Keratinocyte (primary cell): Measurements from ENCODE around the gene ATOH1. TPM values are rescaled to one million over a fixed set of nuclear protein-coding genes. Genes with fewer than 3 reads are reported as not detected.

ENCODE experiments used
- DNase-seq: peaks from one replicate; pipeline ENCODE4 v3.0.0-alpha.2; 2011; ENCODE audit warnings: low read depth, missing footprints, low spot score
- FAIRE-seq: peaks from 2 replicates; lab custom pipeline; 2011; peaks lifted over from hg19 to GRCh38; lab: Jason Lieb, UNC
- H2AFZ ChIP-seq: 2 replicates; pipeline ENCODE4 v1.6.0; 2012; ENCODE audit warnings: low read length, control low read depth, inconsistent platforms; ENCODE audit not compliant: control insufficient read depth
- H3K27ac ChIP-seq: 2 replicates; pipeline ENCODE4 v1.5.1; 2011; ENCODE audit warnings: low read length; ENCODE audit not compliant: control insufficient read depth, insufficient read depth
- H3K27me3 ChIP-seq: 3 replicates; pipeline ENCODE4 v1.6.0; 2011; ENCODE audit warnings: low read length; ENCODE audit not compliant: control insufficient read depth, insufficient read depth; ENCODE audit errors: extremely low read depth
- H3K36me3 ChIP-seq, 2 experiments: 2 replicates in 1 of 2; 3 replicates in 1 of 2; pipeline ENCODE4 v1.5.1; 2011; ENCODE audit warnings: low read length in 2 of 2, mild to moderate bottlenecking in 1 of 2; ENCODE audit not compliant: control insufficient read depth in 2 of 2, insufficient read depth in 2 of 2; ENCODE audit errors: extremely low read depth in 1 of 2
- H3K4me1 ChIP-seq: 3 replicates; pipeline ENCODE4 v1.5.1; 2011; ENCODE audit warnings: low read length; ENCODE audit not compliant: control insufficient read depth, insufficient read depth; ENCODE audit errors: extremely low read depth
- H3K4me2 ChIP-seq: 3 replicates; pipeline ENCODE4 v1.6.0; 2011; ENCODE audit warnings: low read depth, low read length; ENCODE audit not compliant: control insufficient read depth, insufficient read depth; ENCODE audit errors: extremely low read depth
- H3K4me3 ChIP-seq, 3 experiments: fragments of 200-600 bp in 1 of 3; sonication (generic) in 1 of 3; 2 replicates in 2 of 3; 3 replicates in 1 of 3; pipeline ENCODE4 v1.5.1; 2011 to 2016; ENCODE audit warnings: low read length in 3 of 3, mild to moderate bottlenecking in 3 of 3, control low read depth in 2 of 3, inconsistent platforms in 1 of 3, low read depth in 1 of 3, mixed read lengths in 1 of 3, mixed run types in 1 of 3, moderate library complexity in 1 of 3; ENCODE audit not compliant: control insufficient read depth in 2 of 3, insufficient read depth in 2 of 3; ENCODE audit errors: extremely low read depth in 1 of 3
- H3K79me2 ChIP-seq: 2 replicates; pipeline ENCODE4 v1.6.0; 2012; ENCODE audit warnings: low read length; ENCODE audit not compliant: control insufficient read depth, insufficient read depth
- H3K9ac ChIP-seq: 3 replicates; pipeline ENCODE4 v1.6.0; 2011; ENCODE audit warnings: low read length; ENCODE audit not compliant: control insufficient read depth, insufficient read depth; ENCODE audit errors: extremely low read depth
- H3K9me1 ChIP-seq: 3 replicates; pipeline ENCODE4 v1.6.0; 2011; ENCODE audit warnings: low read length; ENCODE audit not compliant: control insufficient read depth, insufficient read depth; ENCODE audit errors: extremely low read depth
- H3K9me3 ChIP-seq: 2 replicates; pipeline ENCODE4 v1.5.1; 2012; ENCODE audit warnings: low read depth, low read length; ENCODE audit not compliant: control insufficient read depth
- H4K20me1 ChIP-seq: 3 replicates; pipeline ENCODE4 v1.6.0; 2011; ENCODE audit warnings: low read length; ENCODE audit not compliant: control insufficient read depth, insufficient read depth; ENCODE audit errors: extremely low read depth
- EZH2 ChIP-seq: IDR thresholded peaks from one replicate; pipeline ENCODE4 v1.6.1; 2012; ENCODE audit warnings: inconsistent platforms, mild to moderate bottlenecking, low read length, moderate library complexity
- dilution Hi-C: fragments of 300-500 bp; cut with MboI; formaldehyde crosslinking; loops from one replicate; pipeline ENCODE4 v1.7.0; 2020; ENCODE audit warnings: low sequenced_read_pairs; ENCODE audit not compliant: extremely low pct_ligation_motif_present
- polyA plus RNA-seq, 5 experiments: library from polyadenylated mRNA; depleted of rRNA in 3 of 5; stranded (reverse) in 3 of 5; stranded (forward) in 1 of 5; unstranded in 1 of 5; fragments of >200 nt; gene quantifications; 1 replicate in 1 of 5; 2 replicates in 3 of 5; 3 replicates in 1 of 5; pipeline versions ENCODE4 v1.2.1 to v1.2.3, GENCODE V29; 2011 to 2012; ENCODE audit warnings: missing spikeins in 2 of 5, low read depth in 1 of 5, low replicate concordance in 1 of 5
- TF ChIP-seq, protein P1 (sequence below), 3 experiments: IDR thresholded peaks in 1 of 3; conservative IDR thresholded peaks in 1 of 3; optimal IDR thresholded peaks in 1 of 3; 2 replicates in 2 of 3; 3 replicates in 1 of 3; pipeline versions ENCODE3 to v1.5.1; 2011; ENCODE audit warnings: low read length in 3 of 3, mild to moderate bottlenecking in 3 of 3, moderate library complexity in 2 of 3, control low read depth in 1 of 3, inconsistent platforms in 1 of 3; ENCODE audit not compliant: insufficient read depth in 2 of 3; ENCODE audit errors: extremely low read depth in 1 of 3

ATOH1 gene
- polyA plus RNA-seq, 1 donor (not counting 4 experiments of a cell fraction or from before 2014, with no cell fraction given) = not detected

DNA sequence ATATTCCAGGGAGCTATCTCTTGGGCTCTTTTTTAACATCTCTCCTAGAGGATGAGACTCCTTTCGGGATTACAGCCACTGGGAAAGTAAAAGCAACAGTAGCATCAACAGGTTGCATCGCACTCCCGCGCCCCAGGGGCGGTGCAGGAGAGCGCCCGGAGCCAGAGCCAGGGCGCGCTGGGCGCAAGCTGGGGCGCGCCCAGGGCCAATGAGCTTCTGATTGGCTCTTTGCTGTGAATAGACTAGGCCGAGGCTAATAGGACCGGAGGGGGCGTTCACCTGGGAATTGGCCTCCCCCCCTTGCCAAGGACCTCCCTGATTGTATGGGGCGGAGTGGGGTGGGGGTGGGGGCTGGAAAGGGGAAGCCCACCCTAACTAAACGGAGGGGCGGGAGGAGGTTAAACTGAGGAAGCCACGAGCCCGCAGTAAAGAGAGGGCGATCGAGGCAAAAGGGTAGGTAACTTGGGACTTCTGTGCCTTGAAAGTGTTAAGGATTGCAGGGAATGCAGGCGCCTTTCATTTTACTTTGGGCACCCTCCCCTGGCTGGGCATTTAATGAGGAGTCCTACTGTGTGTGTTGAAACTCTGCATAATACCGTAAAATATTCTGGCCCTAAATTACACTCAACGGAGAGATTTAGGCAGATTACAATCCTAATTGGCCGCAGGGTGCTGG is 1.1 kb upstream of the ATOH1 start:
- Histone ChIP-seq H3K36me3 (no peaks in the 10 kb centered on the region), H3K4me2 (peak overlapping the region; percentile 78), H2AFZ (no peak overlapping the region), H3K27ac (no peak overlapping the region), H3K79me2 (no peaks in the 10 kb centered on the region), H3K4me1 (peaks cover 8% of the 10 kb centered on the region), H3K4me3 (peak overlapping the region in 1 of 3 experiments; percentile 17), H4K20me1 (no peaks in the 10 kb centered on the region), H3K9me3 (no peaks in the 10 kb centered on the region), H3K27me3 (peaks cover 52% of the 10 kb centered on the region), H3K9ac (no peak overlapping the region), H3K9me1 (no peaks in the 10 kb centered on the region)
- dilution Hi-C loops = no loop called here
- DNase-seq = no peak
- FAIRE-seq = no peak
- TF ChIP-seq EZH2 = peak; percentile 61
- TF ChIP-seq, protein P1, sequence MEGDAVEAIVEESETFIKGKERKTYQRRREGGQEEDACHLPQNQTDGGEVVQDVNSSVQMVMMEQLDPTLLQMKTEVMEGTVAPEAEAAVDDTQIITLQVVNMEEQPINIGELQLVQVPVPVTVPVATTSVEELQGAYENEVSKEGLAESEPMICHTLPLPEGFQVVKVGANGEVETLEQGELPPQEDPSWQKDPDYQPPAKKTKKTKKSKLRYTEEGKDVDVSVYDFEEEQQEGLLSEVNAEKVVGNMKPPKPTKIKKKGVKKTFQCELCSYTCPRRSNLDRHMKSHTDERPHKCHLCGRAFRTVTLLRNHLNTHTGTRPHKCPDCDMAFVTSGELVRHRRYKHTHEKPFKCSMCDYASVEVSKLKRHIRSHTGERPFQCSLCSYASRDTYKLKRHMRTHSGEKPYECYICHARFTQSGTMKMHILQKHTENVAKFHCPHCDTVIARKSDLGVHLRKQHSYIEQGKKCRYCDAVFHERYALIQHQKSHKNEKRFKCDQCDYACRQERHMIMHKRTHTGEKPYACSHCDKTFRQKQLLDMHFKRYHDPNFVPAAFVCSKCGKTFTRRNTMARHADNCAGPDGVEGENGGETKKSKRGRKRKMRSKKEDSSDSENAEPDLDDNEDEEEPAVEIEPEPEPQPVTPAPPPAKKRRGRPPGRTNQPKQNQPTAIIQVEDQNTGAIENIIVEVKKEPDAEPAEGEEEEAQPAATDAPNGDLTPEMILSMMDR (optimal IDR thresholded peaks at IDR 0.05 in 1 of 3, IDR thresholded peaks at IDR 0.05 in 1 of 3, conservative IDR thresholded peaks at IDR 0.05 in 1 of 3; ENCODE audit: extremely low read depth in 1 of 3, insufficient read depth in 2 of 3, low read length in 3 of 3) = no peak

DNA sequence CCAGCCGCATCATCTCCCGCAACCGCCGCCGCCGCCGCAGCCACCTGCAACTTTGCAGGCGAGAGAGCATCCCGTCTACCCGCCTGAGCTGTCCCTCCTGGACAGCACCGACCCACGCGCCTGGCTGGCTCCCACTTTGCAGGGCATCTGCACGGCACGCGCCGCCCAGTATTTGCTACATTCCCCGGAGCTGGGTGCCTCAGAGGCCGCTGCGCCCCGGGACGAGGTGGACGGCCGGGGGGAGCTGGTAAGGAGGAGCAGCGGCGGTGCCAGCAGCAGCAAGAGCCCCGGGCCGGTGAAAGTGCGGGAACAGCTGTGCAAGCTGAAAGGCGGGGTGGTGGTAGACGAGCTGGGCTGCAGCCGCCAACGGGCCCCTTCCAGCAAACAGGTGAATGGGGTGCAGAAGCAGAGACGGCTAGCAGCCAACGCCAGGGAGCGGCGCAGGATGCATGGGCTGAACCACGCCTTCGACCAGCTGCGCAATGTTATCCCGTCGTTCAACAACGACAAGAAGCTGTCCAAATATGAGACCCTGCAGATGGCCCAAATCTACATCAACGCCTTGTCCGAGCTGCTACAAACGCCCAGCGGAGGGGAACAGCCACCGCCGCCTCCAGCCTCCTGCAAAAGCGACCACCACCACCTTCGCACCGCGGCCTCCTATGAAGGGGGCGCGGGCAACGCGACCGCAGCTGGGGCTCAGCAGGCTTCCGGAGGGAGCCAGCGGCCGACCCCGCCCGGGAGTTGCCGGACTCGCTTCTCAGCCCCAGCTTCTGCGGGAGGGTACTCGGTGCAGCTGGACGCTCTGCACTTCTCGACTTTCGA is 654 bp downstream of the ATOH1 start:
- H3K4me3 ChIP-seq = peak overlapping the region in 1 of 3 experiments; percentile 56
- H3K27ac ChIP-seq = no peak overlapping the region
- no peaks in the 10 kb centered on the region for H4K20me1 ChIP-seq
- H3K4me2 ChIP-seq = peak overlapping the region; percentile 78
- dilution Hi-C loops = no loop called here
- no peak for FAIRE-seq
- no peak for DNase-seq
- H3K27me3 ChIP-seq = peaks cover 60% of the 10 kb centered on the region
- no peaks in the 10 kb centered on the region for H3K36me3 ChIP-seq
- no peak overlapping the region for H2AFZ ChIP-seq
- H3K79me2 ChIP-seq = no peaks in the 10 kb centered on the region
- H3K9me1 ChIP-seq = no peaks in the 10 kb centered on the region
- H3K9me3 ChIP-seq = no peaks in the 10 kb centered on the region
- H3K9ac ChIP-seq = no peak overlapping the region
- peaks cover 8% of the 10 kb centered on the region for H3K4me1 ChIP-seq
- peak; percentile 76 for TF ChIP-seq EZH2
- TF ChIP-seq, protein P1 (optimal IDR thresholded peaks at IDR 0.05 in 1 of 3, IDR thresholded peaks at IDR 0.05 in 1 of 3, conservative IDR thresholded peaks at IDR 0.05 in 1 of 3; ENCODE audit: extremely low read depth in 1 of 3, insufficient read depth in 2 of 3, low read length in 3 of 3) = peak in 1 of 3 experiments; percentile 5
